Left ventricle myocardium superior (tissue), 1 donor: Measurements from ENCODE around the gene STX2. TPM values are rescaled to one million over a fixed set of nuclear protein-coding genes. Genes with fewer than 3 reads are reported as not detected.
"Not testable (repeated sequence)": the region's sequence is repeated elsewhere in the genome, so short reads cannot be mapped to it uniquely, and the experiment has no call there.

ENCODE experiments used
- ATAC-seq: fragments of 200-7000 bp; cut with Tn5 transposase; one replicate; pipeline ENCODE4 v1.9.1; 2020; ENCODE audit warnings: mild to moderate bottlenecking, moderate library complexity
- DNase-seq: peaks from one replicate; pipeline ENCODE4 v3.0.0-alpha.2; 2020
- intact Hi-C: fragments of 100-400 bp; cut with micrococcal nuclease; formaldehyde crosslinking; loops from one replicate; pipeline ENCODE4 v1.11.0; 2022
- total RNA-seq: library from RNA; stranded (reverse); fragmentation: NEBNext Ultra II Directional; extraction: Animal tissue kit (Norgen Biotek cat#: 25700); gene quantifications from one replicate; pipeline ENCODE4 v1.2.1, GENCODE V29; 2021
- donor health status: DM: no; HTN: yes; CAD: no; lungs with severe emphysema.

Gene STX2
- total RNA-seq, 1 donor from 2014 or later: 12.1 TPM

GRCh38 chr12:130780325-130780724 lies 58.7 kb downstream of the STX2 start:
- DNase-seq: no peak
- intact Hi-C loops: no loop called here
- no peak for ATAC-seq

DNA sequence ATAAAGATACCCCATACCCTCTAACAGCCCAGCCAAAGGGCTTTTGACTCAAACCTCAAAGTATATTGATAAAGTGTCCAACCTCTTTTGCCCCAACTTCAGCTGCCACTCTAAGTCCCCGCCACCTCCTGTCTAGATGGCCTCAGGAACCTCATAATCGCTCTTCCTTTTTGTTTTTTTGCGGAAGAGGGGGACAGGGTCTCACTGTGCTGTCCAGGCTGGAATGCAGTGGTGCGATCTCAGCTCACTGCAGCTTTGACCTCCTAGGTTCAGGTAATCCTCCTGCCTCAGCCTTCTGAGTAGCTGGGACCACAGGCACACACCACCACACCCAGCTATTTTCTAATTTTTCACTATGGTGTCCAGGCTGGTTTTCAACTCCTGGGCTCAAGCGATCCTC lies 60.3 kb downstream of the STX2 start:
- ATAC-seq (no peak), DNase-seq (no peak)
- intact Hi-C loops: no loop called here

DNA sequence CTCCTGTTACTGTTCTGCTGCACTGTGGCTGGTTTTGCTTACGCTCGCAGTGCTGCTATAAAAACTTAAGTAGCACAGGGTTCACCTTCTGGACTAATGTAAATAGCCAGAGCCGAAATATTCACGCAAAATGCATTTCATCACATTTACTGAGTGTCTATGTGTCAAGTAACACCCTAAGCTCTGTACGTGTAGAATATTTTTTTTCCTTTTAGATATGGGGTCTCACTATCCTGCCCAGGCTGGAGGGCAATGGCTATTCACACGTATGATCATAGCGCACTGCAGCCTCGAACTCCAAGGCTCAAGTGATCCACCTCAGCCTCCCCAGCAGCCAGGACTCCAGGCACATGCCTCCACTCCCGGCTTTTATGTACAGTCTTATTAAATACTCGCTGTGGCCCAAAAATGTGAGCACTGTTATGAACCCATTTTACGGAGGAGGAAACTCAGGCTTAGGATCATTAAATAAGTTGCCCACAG lies 62.2 kb downstream of the STX2 start:
- no peak for ATAC-seq

DNA sequence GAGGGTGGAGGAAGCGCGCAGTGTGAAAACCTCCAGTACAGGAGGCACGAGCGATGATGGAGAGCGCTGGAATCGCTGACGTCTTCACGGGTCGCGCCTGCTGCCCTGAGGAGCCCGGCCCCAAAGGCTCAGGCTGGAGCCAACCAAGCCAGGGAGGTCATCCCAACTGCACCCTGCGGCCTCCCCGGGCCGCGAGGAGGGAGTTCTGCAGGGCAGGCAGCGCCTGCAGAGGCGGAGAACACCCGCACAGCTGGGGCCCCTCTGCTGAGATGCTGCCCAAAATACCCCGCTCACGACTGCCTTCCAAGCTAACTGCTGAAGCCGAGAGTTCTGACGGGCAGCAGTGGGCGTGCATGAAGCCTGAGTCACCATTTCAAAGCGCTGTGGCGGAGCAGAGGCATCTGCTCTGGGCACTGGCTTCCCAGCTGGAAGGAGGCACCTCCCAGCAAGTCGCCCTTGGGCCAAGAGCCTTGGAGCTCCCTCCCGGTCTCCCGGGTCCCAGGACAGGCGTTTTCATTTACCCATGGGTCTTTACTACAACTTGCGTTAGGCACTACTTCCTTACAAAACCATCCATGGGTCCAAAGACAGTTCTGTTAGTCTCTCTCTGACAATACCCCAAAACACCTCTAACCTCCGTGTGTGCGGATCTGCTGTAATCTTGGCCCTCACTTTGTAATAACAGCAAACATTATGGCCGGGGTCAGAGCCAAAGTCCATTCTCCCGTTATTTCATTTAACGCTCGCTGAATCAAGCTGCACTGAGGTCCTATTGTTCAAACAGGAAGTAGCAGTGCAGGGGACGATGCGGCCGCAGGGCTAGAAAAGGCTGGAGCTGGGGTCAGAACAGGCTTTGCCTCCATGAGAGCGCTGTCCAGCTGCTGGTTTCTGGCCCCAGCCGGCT lies 62.8 kb downstream of the STX2 start:
- intact Hi-C loops: no loop called here
- ATAC-seq: peak; percentile 78
- DNase-seq: peak; percentile 58

More for the DNA sequence above, 62.2 kb downstream of the STX2 start:
- intact Hi-C loops: no loop called here
- DNase-seq: no peak

DNA sequence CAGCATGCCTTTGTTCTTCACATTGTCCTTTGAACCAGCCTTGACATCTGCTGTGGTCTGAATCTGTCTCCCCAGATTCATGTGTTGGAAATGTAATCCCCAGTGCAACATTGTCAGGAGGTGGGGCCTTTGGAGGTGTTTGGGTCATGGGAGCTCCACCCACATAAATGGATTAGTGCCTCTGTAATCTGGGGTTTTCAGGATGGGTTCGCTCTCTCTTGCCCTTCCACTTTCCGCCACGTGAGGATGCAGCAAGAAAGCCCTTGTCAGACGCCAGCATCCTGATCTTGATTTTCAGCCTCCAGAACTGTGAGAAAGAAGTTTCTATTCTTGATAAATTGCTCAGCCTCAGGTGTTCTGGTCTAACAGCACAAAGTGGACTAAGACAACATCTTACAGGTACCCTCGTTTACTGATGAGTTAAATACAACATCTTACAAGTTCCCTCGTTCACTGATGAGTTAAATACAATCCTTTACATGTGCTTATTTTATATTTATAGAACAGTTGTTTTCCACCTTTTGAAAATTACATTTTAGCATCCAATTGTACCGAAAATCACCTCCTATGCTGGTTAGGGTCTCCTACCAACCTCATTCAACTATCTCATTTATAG lies 68.5 kb downstream of the STX2 start:
- no peak for DNase-seq
- intact Hi-C loops: no loop called here
- ATAC-seq: no peak

- ATAC-seq: no peak
- intact Hi-C loops: no loop called here
- no peak for DNase-seq
Measured at GRCh38 chr12:130768120-130768519, 70.9 kb downstream of the STX2 start.

GRCh38 chr12:130766470-130766869 lies 72.6 kb downstream of the STX2 start:
- DNase-seq (no peak), ATAC-seq (no peak)
- intact Hi-C loops: no loop called here

DNA sequence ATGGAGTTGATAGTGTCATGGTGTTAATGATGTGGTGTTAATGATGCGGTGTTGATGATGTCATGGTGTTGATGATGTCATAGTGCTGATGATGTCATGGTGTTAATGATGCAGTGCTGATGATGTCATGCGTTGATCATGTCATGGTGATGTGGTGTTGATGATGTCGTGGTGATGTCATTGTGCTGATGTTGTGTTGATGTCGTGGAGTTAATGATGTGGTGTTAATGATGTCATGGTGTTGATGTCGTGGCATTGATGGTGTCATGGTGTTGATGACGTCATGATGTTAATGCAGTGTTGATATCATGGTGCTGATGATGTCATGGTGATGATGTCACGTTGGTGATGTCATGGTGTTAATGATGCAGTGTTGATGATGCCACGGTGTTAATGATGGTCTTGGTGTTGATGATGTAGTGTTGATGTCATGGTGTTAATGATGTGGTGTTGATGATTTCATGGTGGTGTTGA lies 73.8 kb downstream of the STX2 start:
- no peak for ATAC-seq
- intact Hi-C loops: no loop called here

GRCh38 chr12:130764475-130765185 lies 74.4 kb downstream of the STX2 start:
- intact Hi-C loops: no loop called here
- DNase-seq (no peak), ATAC-seq (no peak)

More for the DNA sequence above, 73.8 kb downstream of the STX2 start:
- DNase-seq: no peak

DNA sequence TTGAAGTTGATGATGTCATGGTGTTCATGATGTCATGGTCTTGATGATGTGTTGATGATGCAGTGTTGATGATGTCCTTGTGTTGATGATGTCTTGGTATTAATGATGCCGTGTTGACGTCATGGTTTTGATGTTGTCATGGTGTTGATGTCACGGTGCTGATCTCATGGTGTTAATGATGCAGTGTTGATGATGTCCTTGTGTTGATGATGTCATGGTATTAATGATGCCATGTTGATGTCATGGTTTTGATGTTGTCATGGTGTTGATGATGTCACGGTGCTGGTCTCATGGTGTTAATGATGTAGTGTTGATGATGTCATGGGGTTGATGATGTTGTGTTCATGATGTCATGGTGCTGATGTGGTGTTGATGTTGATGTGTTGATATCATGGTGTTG lies 75.0 kb downstream of the STX2 start:
- intact Hi-C loops: no loop called here
- ATAC-seq (no peak), DNase-seq (no peak)

DNA sequence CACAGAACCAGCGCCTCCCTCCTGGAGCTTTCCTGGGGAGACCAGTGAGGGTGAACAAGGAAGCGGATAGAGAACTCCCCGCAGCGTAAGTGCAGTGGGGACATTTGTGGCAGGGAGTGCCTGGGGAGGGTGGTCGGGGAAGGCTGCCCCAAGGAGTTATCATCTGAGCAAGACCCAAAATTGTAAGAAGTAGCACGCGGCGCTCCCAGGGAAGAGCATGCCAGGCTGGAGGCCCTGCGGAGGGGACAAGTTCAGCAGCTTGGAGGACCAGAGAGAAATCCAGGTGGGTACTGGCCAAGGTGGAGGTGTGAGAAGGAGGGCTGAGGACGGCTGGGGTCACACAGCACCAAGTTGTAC lies 76.8 kb downstream of the STX2 start:
- ATAC-seq: no peak
- intact Hi-C loops: no loop called here

DNA sequence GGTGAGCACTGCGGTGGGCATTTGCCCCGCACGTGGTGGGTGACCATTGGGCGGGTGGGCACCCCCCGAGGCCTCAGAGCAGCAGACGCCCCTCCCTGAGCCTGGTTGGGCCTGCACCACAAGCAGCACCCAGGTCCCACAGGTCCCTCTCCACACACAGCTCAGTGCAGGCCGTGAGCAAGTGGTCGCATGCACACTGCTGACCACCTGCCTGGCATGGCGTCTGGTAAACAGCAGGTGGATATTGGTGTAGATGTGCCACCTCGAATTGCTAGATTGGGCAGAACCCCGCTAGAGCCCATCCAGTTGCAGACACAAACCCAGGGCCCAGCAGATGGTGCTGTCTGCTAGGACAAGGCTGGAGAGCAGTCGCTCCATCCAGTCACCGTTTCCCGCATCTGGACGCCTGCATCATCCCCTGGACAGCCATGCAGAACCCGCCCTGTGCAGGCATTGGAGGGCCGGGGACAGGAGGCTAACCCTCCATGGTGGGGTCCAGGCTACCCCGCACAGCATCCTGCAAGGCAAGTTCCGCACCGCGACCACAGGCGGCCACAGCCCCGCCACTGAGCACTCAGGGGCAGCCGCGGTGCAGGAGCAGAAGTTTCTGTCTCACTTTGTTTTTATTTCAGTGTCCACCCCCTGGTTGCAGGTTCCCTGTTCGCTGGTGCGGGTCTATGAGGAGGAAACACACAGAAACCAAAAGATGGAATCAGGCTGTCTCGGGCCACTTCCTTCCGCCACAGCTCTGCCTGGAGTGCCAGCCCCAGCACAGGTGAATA lies 77.3 kb downstream of the STX2 start:
- ATAC-seq: peak; percentile 57
- intact Hi-C loops: no loop called here
- peak; percentile 44 for DNase-seq

More for the DNA sequence above, 76.8 kb downstream of the STX2 start:
- no peak for DNase-seq

- intact Hi-C loops: no loop called here
- ATAC-seq: no peak
- no peak for DNase-seq
Measured at GRCh38 chr12:130754234-130754901, 84.7 kb downstream of the STX2 start.

DNA sequence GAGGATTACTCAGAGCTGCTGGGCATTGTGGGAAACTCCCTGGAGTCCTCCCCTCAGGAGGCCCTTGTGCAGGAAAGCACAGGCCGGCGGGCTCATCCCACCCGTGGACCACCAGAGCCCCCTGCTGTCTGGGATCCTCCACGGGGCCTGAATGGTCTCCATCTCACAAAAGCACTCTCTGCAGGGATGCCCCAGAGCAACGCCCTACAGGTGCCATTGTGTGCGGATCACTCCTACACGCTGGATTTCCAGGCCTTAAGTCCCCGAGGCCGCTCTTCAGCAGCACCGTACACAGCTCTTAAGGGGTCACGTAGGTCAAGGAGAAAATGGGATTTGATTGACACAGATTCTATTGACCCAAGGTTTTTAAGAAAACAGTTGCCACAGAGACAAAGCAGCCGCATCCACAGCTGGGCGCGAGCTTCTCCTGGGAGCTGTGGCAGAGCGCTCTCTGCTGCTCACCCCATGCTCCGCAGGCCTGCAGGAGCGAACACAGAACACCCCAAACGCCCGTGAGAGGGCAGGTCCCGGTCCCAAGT lies 86.3 kb downstream of the STX2 start:
- no peak for ATAC-seq
- intact Hi-C loops: no loop called here
- no peak for DNase-seq

DNA sequence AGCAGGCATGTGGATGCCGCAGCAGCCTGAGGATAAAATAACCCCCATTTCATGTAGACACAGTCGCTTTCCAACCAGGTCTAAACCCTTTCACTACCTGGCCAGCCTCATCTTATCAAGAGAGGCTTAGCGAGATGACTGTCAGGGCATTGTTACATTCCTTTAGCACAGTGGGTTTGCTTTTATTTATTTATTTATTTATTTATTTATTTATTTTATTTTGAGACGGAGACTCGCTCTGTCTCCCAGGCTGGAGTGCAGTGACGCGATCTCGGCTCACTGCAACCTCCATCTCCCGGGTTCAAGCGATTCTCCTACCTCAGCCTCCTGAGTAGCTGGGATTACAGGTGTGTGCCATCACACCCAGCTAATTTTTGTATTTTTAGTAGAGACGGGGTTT lies 87.0 kb downstream of the STX2 start:
- DNase-seq, intact Hi-C loops, ATAC-seq: not testable (repeated sequence)

DNA sequence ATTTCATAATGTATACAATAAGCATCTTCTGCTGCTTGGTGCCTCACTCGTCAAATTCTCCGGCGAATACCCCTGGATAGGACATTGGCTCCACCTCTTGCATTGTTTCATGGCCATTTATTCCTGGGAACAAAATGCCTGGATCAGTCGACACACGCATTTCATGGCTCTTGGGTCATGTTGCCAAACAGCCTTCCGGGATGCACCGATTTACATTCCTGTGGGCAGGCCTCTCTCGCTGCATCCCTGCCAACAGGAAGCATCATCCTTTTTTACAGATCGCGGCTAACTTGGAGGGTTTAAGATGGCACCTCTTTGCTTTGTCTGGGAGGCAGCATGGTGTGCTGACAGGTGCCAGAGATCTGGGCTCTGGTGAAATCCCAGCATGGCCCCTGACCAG lies 90.3 kb downstream of the STX2 start:
- ATAC-seq (no peak), DNase-seq (no peak)

DNA sequence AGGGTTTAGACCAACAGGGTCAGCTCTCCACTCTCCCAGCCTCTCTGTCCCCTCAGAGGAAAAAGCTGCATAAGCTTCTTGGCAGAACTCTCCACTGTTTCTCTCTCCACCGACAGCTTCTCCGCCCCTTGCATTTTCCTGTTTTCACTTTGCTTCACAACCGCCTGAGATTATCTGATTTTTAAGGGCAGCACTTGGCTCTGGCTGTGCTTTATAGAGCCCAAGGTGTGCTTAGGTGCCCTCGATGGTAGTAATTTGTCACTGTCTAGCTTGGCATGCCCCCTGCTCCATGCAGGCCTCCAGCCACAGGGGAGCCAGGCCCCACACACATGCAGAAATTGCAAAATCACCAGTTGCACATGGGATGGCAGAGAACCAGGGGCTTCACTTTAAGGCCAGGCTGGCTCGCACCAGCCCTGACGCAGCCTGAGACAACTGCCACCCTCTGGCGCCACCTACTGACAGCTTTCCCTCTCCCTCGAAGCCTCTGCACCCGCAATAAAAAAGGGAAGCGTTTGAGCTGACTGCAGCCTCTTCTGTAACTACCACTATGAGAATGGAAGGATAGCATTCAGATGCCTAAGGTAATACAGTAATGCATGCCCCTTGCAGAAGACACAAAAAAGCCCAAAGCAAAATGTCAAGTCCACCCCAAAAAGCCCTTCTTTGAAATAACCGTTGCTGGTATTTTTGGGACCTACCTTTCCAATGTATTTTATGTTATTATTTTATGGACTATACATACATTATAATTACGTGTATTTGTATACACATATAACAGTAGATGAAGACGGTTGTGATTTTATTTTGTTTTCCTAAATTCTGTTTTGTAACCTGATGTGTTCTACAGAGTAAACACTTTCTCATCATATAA lies 90.9 kb downstream of the STX2 start:
- peak; percentile 86 for DNase-seq
- peak; percentile 93 for ATAC-seq
- intact Hi-C loops: loop anchor here (5.0 kb wide), 1 partner anchor 346 kb away; no protein-coding TSS in a partner anchor

More for the DNA sequence above, 90.3 kb downstream of the STX2 start:
- intact Hi-C loops: loop anchor here (5.0 kb wide), 1 partner anchor 346 kb away; no protein-coding TSS in a partner anchor
